IPS-18a (cell line): ENCODE data around the gene MPC1.

Experiments used
- H3K27ac ChIP-seq: one replicate; pipeline ENCODE4 v1.5.1; 2013; ENCODE audit warnings: low read length
- H3K27me3 ChIP-seq: one replicate; pipeline ENCODE4 v1.6.1; 2013; ENCODE audit warnings: mild to moderate bottlenecking, low read length; ENCODE audit not compliant: control insufficient read depth, insufficient read depth
- H3K36me3 ChIP-seq: one replicate; pipeline ENCODE4 v1.6.1; 2013; ENCODE audit warnings: low read depth, low read length; ENCODE audit not compliant: control insufficient read depth
- H3K4me1 ChIP-seq: one replicate; pipeline ENCODE4 v1.6.1; 2013; ENCODE audit warnings: low read depth, low read length; ENCODE audit not compliant: control insufficient read depth
- H3K4me3 ChIP-seq: one replicate; pipeline ENCODE4 v1.5.1; 2013; ENCODE audit warnings: low read length
- H3K9ac ChIP-seq: one replicate; pipeline ENCODE4 v1.6.1; 2013; ENCODE audit warnings: mild to moderate bottlenecking, low read length, moderate library complexity
- H3K9me3 ChIP-seq: one replicate; pipeline ENCODE4 v1.6.1; 2013; ENCODE audit warnings: low read depth, low read length; ENCODE audit not compliant: control insufficient read depth

MPC1 gene

GRCh38 chr6:166415833-166416347, 33.1 kb upstream of the MPC1 start:
- H3K4me1 ChIP-seq, result no peaks in the 10 kb centered on the region
- no peaks in the 10 kb centered on the region for H3K36me3 ChIP-seq
- H3K9me3 ChIP-seq, result no peaks in the 10 kb centered on the region
- H3K4me3 ChIP-seq, result no peak overlapping the region
- no peaks in the 10 kb centered on the region for H3K27me3 ChIP-seq
- H3K27ac ChIP-seq, result no peak overlapping the region
- no peak overlapping the region for H3K9ac ChIP-seq

GRCh38 chr6:166415306-166415705, 32.6 kb upstream of the MPC1 start:
- H3K36me3 ChIP-seq, result no peaks in the 10 kb centered on the region
- no peaks in the 10 kb centered on the region for H3K9me3 ChIP-seq
- no peaks in the 10 kb centered on the region for H3K27me3 ChIP-seq
- H3K4me3 ChIP-seq, result no peak overlapping the region
- no peak overlapping the region for H3K27ac ChIP-seq
- no peak overlapping the region for H3K9ac ChIP-seq
- H3K4me1 ChIP-seq, result peaks cover under 1% of the 10 kb centered on the region

GRCh38 chr6:166413491-166413951, 30.8 kb upstream of the MPC1 start:
- H3K9me3 ChIP-seq, result no peaks in the 10 kb centered on the region
- H3K4me1 ChIP-seq, result peaks cover 4% of the 10 kb centered on the region
- H3K27ac ChIP-seq, result no peak overlapping the region
- no peak overlapping the region for H3K9ac ChIP-seq
- no peaks in the 10 kb centered on the region for H3K27me3 ChIP-seq
- no peak overlapping the region for H3K4me3 ChIP-seq
- H3K36me3 ChIP-seq, result no peaks in the 10 kb centered on the region

GRCh38 chr6:166412911-166413384, 30.2 kb upstream of the MPC1 start:
- no peaks in the 10 kb centered on the region for H3K36me3 ChIP-seq
- H3K4me3 ChIP-seq, result no peak overlapping the region
- H3K27me3 ChIP-seq, result no peaks in the 10 kb centered on the region
- no peak overlapping the region for H3K9ac ChIP-seq
- H3K4me1 ChIP-seq, result peaks cover 4% of the 10 kb centered on the region
- no peak overlapping the region for H3K27ac ChIP-seq
- H3K9me3 ChIP-seq, result no peaks in the 10 kb centered on the region

- Histone ChIP-seq H3K4me3 (no peak overlapping the region), H3K36me3 (no peaks in the 10 kb centered on the region), H3K27ac (no peak overlapping the region), H3K9ac (no peak overlapping the region), H3K27me3 (no peaks in the 10 kb centered on the region), H3K9me3 (no peaks in the 10 kb centered on the region), H3K4me1 (peaks cover 4% of the 10 kb centered on the region)
Measured at GRCh38 chr6:166412156-166412910, 29.6 kb upstream of the MPC1 start.

- Histone ChIP-seq H3K27ac (no peak overlapping the region), H3K27me3 (no peaks in the 10 kb centered on the region), H3K4me1 (peaks cover 4% of the 10 kb centered on the region), H3K9me3 (no peaks in the 10 kb centered on the region), H3K9ac (no peak overlapping the region), H3K36me3 (no peaks in the 10 kb centered on the region), H3K4me3 (no peak overlapping the region)
Measured at GRCh38 chr6:166411721-166412151, 29.0 kb upstream of the MPC1 start.

GRCh38 chr6:166411271-166411670, 28.5 kb upstream of the MPC1 start:
- Histone ChIP-seq H3K27me3 (no peaks in the 10 kb centered on the region), H3K9ac (no peak overlapping the region), H3K36me3 (no peaks in the 10 kb centered on the region), H3K9me3 (no peaks in the 10 kb centered on the region), H3K4me1 (peaks cover 4% of the 10 kb centered on the region), H3K4me3 (no peak overlapping the region), H3K27ac (no peak overlapping the region)

- Histone ChIP-seq H3K27ac (no peak overlapping the region), H3K9ac (no peak overlapping the region), H3K36me3 (no peaks in the 10 kb centered on the region), H3K4me1 (peaks cover 4% of the 10 kb centered on the region), H3K4me3 (no peak overlapping the region), H3K9me3 (no peaks in the 10 kb centered on the region), H3K27me3 (no peaks in the 10 kb centered on the region)
Measured at GRCh38 chr6:166410426-166410935, 27.7 kb upstream of the MPC1 start.

GRCh38 chr6:166408936-166409755, 26.4 kb upstream of the MPC1 start:
- Histone ChIP-seq H3K27me3 (no peaks in the 10 kb centered on the region), H3K36me3 (no peaks in the 10 kb centered on the region), H3K9me3 (no peaks in the 10 kb centered on the region), H3K9ac (no peak overlapping the region), H3K27ac (no peak overlapping the region), H3K4me1 (peaks cover 4% of the 10 kb centered on the region), H3K4me3 (no peak overlapping the region)

GRCh38 chr6:166406197-166406596, 23.5 kb upstream of the MPC1 start:
- no peak overlapping the region for H3K27ac ChIP-seq
- H3K27me3 ChIP-seq, result no peaks in the 10 kb centered on the region
- peaks cover 4% of the 10 kb centered on the region for H3K4me1 ChIP-seq
- H3K9me3 ChIP-seq, result no peaks in the 10 kb centered on the region
- H3K4me3 ChIP-seq, result no peak overlapping the region
- no peak overlapping the region for H3K9ac ChIP-seq
- no peaks in the 10 kb centered on the region for H3K36me3 ChIP-seq

GRCh38 chr6:166405386-166405785, 22.6 kb upstream of the MPC1 start:
- Histone ChIP-seq H3K9ac (no peak overlapping the region), H3K27ac (no peak overlapping the region), H3K36me3 (no peaks in the 10 kb centered on the region), H3K4me1 (peaks cover 4% of the 10 kb centered on the region), H3K9me3 (no peaks in the 10 kb centered on the region), H3K27me3 (no peaks in the 10 kb centered on the region), H3K4me3 (no peak overlapping the region)
